H1 (cell line): Measurements from ENCODE around the gene ZNF669. TPM values are rescaled to one million over a fixed set of nuclear protein-coding genes. Genes with fewer than 3 reads are reported as not detected.

ENCODE experiments used
- BCL11A ChIP-seq, 2 experiments: IDR thresholded peaks; one replicate each; pipeline ENCODE4 v1.6.1; 2011; ENCODE audit warnings: low read depth in 2 of 2, low read length in 2 of 2, mild to moderate bottlenecking in 2 of 2
- KDM4A ChIP-seq: IDR thresholded peaks from one replicate; pipeline ENCODE4 v1.7.1; 2012; ENCODE audit warnings: low read depth, mild to moderate bottlenecking, moderate library complexity, low read length, inconsistent platforms; ENCODE audit not compliant: severe bottlenecking
- RFX5 ChIP-seq: IDR thresholded peaks from 2 replicates; pipeline ENCODE4 v1.6.1; 2011; ENCODE audit warnings: low read depth, low read length, improper control_type of control experiment, borderline replicate concordance
- polyA plus RNA-seq, 7 experiments: library from polyadenylated mRNA; depleted of rRNA in 3 of 7; stranded (reverse) in 5 of 7; unstranded in 2 of 7; fragments of >200 nt in 5 of 7; fragments of 200-250 nt in 2 of 7; gene quantifications; 1 replicate in 5 of 7; 2 replicates in 1 of 7; 4 replicates in 1 of 7; pipeline versions ENCODE4 v1.2.1 to v1.2.3, GENCODE V29; 2011 to 2013; ENCODE audit warnings: missing spikeins in 2 of 7, mixed read lengths in 2 of 7
- total RNA-seq: library from RNA; stranded (reverse); fragmentation: NEBNext Ultra II Directional; extraction: Animal tissue kit (Norgen Biotek cat#: 25700); gene quantifications from 2 replicates; pipeline ENCODE4 v1.2.1, GENCODE V29; 2021
- TF ChIP-seq, protein P1 (sequence below): fragments of 300-600 bp; sonication (generic); IDR thresholded peaks from 2 replicates; pipeline ENCODE4 v1.7.1; 2012; ENCODE audit warnings: low read length, moderate library complexity, mild to moderate bottlenecking, inconsistent platforms; ENCODE audit not compliant: insufficient replicate concordance
- TF ChIP-seq, protein P2 (sequence below), 3 experiments: IDR thresholded peaks; 1 replicate in 2 of 3; 2 replicates in 1 of 3; pipeline versions ENCODE4 v1.5.1 to v1.6.1; 2011; ENCODE audit warnings: low read length in 3 of 3, mild to moderate bottlenecking in 3 of 3, inconsistent platforms in 2 of 3, low read depth in 1 of 3, moderate library complexity in 1 of 3; ENCODE audit not compliant: insufficient read depth in 1 of 3; ENCODE audit errors: control extremely low read depth in 1 of 3

Gene ZNF669
- total and polyA plus RNA-seq, 2 of the 8 experiments (the other 6 are each of a cell fraction or from before 2014, with no cell fraction given) = 4.8 to 20.3 TPM

DNA sequence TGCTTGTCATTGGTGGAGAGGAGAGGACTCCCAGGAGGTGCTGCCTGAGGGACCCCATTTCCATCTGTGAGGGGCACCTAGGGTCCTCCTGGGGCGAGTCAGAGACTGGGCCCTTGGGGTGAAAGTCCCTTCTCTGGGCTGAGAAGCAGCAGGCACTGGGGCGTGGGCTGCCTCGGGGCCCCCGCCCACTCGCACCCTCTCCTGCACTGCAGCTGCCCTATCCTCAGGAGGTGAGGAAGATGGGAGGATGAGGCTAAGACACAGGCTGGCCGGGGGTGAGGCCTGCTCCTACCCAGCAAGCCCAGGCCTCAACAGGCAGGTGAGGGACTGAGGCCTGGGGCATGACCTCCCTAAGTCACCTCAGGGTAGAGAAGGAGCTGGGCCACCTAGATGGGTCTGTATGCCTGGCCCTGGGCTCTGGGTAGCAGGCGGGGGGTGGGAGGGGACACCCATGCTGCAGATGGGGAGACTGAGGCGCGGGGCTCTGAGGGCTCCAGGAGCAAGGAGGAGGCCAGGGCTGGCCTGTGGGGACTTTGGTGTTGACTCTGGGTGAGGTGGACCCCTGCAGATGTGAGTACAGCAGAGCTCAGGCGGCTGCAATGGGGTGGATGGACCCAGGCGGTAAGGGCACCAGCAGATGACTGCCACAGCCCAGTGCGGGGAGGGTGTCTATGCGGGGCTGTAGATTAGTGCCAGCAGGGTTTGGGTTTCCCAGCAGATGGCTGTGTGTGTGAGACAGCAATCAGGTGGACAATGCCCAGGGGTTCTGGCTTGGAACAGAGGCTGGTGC lies 10.4 kb upstream of the ZNF669 start (continued):
- TF ChIP-seq BCL11A (IDR thresholded peaks at IDR 0.05; ENCODE audit: low read depth in 2 of 2, low read length in 2 of 2) (no peak), RFX5 (no peak), KDM4A (no peak)
- TF ChIP-seq, protein P1, sequence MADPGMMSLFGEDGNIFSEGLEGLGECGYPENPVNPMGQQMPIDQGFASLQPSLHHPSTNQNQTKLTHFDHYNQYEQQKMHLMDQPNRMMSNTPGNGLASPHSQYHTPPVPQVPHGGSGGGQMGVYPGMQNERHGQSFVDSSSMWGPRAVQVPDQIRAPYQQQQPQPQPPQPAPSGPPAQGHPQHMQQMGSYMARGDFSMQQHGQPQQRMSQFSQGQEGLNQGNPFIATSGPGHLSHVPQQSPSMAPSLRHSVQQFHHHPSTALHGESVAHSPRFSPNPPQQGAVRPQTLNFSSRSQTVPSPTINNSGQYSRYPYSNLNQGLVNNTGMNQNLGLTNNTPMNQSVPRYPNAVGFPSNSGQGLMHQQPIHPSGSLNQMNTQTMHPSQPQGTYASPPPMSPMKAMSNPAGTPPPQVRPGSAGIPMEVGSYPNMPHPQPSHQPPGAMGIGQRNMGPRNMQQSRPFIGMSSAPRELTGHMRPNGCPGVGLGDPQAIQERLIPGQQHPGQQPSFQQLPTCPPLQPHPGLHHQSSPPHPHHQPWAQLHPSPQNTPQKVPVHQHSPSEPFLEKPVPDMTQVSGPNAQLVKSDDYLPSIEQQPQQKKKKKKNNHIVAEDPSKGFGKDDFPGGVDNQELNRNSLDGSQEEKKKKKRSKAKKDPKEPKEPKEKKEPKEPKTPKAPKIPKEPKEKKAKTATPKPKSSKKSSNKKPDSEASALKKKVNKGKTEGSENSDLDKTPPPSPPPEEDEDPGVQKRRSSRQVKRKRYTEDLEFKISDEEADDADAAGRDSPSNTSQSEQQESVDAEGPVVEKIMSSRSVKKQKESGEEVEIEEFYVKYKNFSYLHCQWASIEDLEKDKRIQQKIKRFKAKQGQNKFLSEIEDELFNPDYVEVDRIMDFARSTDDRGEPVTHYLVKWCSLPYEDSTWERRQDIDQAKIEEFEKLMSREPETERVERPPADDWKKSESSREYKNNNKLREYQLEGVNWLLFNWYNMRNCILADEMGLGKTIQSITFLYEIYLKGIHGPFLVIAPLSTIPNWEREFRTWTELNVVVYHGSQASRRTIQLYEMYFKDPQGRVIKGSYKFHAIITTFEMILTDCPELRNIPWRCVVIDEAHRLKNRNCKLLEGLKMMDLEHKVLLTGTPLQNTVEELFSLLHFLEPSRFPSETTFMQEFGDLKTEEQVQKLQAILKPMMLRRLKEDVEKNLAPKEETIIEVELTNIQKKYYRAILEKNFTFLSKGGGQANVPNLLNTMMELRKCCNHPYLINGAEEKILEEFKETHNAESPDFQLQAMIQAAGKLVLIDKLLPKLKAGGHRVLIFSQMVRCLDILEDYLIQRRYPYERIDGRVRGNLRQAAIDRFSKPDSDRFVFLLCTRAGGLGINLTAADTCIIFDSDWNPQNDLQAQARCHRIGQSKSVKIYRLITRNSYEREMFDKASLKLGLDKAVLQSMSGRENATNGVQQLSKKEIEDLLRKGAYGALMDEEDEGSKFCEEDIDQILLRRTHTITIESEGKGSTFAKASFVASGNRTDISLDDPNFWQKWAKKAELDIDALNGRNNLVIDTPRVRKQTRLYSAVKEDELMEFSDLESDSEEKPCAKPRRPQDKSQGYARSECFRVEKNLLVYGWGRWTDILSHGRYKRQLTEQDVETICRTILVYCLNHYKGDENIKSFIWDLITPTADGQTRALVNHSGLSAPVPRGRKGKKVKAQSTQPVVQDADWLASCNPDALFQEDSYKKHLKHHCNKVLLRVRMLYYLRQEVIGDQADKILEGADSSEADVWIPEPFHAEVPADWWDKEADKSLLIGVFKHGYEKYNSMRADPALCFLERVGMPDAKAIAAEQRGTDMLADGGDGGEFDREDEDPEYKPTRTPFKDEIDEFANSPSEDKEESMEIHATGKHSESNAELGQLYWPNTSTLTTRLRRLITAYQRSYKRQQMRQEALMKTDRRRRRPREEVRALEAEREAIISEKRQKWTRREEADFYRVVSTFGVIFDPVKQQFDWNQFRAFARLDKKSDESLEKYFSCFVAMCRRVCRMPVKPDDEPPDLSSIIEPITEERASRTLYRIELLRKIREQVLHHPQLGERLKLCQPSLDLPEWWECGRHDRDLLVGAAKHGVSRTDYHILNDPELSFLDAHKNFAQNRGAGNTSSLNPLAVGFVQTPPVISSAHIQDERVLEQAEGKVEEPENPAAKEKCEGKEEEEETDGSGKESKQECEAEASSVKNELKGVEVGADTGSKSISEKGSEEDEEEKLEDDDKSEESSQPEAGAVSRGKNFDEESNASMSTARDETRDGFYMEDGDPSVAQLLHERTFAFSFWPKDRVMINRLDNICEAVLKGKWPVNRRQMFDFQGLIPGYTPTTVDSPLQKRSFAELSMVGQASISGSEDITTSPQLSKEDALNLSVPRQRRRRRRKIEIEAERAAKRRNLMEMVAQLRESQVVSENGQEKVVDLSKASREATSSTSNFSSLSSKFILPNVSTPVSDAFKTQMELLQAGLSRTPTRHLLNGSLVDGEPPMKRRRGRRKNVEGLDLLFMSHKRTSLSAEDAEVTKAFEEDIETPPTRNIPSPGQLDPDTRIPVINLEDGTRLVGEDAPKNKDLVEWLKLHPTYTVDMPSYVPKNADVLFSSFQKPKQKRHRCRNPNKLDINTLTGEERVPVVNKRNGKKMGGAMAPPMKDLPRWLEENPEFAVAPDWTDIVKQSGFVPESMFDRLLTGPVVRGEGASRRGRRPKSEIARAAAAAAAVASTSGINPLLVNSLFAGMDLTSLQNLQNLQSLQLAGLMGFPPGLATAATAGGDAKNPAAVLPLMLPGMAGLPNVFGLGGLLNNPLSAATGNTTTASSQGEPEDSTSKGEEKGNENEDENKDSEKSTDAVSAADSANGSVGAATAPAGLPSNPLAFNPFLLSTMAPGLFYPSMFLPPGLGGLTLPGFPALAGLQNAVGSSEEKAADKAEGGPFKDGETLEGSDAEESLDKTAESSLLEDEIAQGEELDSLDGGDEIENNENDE = no peak
- TF ChIP-seq, protein P2, sequence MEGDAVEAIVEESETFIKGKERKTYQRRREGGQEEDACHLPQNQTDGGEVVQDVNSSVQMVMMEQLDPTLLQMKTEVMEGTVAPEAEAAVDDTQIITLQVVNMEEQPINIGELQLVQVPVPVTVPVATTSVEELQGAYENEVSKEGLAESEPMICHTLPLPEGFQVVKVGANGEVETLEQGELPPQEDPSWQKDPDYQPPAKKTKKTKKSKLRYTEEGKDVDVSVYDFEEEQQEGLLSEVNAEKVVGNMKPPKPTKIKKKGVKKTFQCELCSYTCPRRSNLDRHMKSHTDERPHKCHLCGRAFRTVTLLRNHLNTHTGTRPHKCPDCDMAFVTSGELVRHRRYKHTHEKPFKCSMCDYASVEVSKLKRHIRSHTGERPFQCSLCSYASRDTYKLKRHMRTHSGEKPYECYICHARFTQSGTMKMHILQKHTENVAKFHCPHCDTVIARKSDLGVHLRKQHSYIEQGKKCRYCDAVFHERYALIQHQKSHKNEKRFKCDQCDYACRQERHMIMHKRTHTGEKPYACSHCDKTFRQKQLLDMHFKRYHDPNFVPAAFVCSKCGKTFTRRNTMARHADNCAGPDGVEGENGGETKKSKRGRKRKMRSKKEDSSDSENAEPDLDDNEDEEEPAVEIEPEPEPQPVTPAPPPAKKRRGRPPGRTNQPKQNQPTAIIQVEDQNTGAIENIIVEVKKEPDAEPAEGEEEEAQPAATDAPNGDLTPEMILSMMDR (IDR thresholded peaks at IDR 0.05; ENCODE audit: control extremely low read depth in 1 of 3, insufficient read depth in 1 of 3, low read depth in 1 of 3, low read length in 3 of 3) = no peak
